Measurements from ENCODE around the gene ANKS3. TPM values are rescaled to one million over a fixed set of nuclear protein-coding genes. Genes with fewer than 3 reads are reported as not detected.

ANKS3 gene
- total RNA-seq (10 to 100 TPM in 1 of 10 donors, 1 to 10 TPM in 9; 5.1 to 11.4 (median 7.9) TPM), polyA plus RNA-seq (10 to 100 TPM; 12.4 to 33.7 TPM)
- long read RNA-seq, donor 1, partial matches to known transcripts = 2 of 28 reads
- long read RNA-seq, donor 1, other reads (novel, unspliced or antisense) = 20 of 28 reads
- long read RNA-seq, donor 2, partial matches to known transcripts = 0 of 18 reads
- long read RNA-seq, donor 2, other reads (novel, unspliced or antisense) = 15 of 18 reads
- long read RNA-seq, donor 3, partial matches to known transcripts = 0 of 36 reads
- long read RNA-seq, donor 3, other reads (novel, unspliced or antisense) = 27 of 36 reads

DNA sequence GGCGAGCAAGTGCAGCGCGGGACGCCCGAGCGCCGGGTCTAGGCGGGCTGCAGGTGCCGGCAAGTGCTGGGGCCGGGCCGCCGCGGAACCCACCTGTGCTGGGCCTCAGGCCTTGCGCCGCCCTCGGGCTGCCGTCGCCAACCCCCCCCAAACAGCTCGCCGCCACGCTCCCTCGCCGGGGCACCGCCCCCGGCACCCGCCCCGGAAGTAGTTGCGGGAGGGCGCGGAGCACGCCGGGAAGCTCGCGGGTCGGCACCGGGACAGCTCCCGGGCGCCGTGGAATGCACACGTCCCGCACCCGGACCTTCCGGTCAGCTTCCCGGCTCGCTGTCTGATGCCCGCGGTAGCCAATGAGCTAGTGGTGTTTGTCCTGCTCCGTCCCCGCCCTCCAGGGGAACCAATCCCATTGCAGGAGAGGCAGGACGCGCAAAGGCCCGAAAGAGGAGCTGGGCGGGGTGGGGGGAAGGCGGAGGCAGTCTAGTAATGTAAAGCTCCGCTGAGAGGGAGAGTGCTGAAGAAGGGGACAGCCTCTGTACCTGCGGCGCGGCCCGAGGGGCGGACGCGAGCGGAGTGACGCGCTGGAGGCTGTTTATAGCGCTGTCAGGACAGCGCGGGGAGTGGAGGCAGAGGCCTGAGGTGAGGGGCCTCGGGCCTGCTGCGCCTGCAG lies at the start of gene ANKS3, which contains the start of gene DNAAF8:
Gene ANKS3, minus strand, starts transcription at position 209 of the 667 bp plus-strand sequence. CDS start 4,122 bp downstream, outside the sequence.
Gene DNAAF8, plus strand, starts transcription at position 475 of the 667 bp plus-strand sequence. CDS start 1,978 bp downstream, outside the sequence.
- Histone ChIP-seq H3K4me3 (peak within 1 kb of the TSS; percentile 77 to 99 (median 93)), H3K4me1 (peaks cover 2 to 20% (median 15%) of the 10 kb centered on the region in 9 donors), H3K27me3 (no peaks in the 10 kb centered on the region), H3K36me3 (peaks cover 0 to 27% (median 3%) of the 10 kb centered on the region in 9 donors), H3K27ac (peak within 1 kb of the TSS in 9 of 10 donors; percentile 66 to 85 (median 80)), H3K9me3 (no peaks in the 10 kb centered on the region)
- WGBS, 2 donors = 1% methylated on average over 64 to 70 of the region's 70 CpGs
- intact Hi-C loops (cut with DNase I) = loop anchor here in 2 of 10 donors (5.0 to 10.0 kb wide), 2 partner anchors 33 to 221 kb away; partner anchors contain the start of genes SEC14L5 (in 1 of the 2) and ZNF500 (in 1 of the 2)
- peak; percentile 96 to 98 (median 98) for ATAC-seq
- TF ChIP-seq, protein P1, sequence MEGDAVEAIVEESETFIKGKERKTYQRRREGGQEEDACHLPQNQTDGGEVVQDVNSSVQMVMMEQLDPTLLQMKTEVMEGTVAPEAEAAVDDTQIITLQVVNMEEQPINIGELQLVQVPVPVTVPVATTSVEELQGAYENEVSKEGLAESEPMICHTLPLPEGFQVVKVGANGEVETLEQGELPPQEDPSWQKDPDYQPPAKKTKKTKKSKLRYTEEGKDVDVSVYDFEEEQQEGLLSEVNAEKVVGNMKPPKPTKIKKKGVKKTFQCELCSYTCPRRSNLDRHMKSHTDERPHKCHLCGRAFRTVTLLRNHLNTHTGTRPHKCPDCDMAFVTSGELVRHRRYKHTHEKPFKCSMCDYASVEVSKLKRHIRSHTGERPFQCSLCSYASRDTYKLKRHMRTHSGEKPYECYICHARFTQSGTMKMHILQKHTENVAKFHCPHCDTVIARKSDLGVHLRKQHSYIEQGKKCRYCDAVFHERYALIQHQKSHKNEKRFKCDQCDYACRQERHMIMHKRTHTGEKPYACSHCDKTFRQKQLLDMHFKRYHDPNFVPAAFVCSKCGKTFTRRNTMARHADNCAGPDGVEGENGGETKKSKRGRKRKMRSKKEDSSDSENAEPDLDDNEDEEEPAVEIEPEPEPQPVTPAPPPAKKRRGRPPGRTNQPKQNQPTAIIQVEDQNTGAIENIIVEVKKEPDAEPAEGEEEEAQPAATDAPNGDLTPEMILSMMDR (IDR thresholded peaks at IDR 0.05) = no peak
- DNase-seq = peak; percentile 95 to 96

DNA sequence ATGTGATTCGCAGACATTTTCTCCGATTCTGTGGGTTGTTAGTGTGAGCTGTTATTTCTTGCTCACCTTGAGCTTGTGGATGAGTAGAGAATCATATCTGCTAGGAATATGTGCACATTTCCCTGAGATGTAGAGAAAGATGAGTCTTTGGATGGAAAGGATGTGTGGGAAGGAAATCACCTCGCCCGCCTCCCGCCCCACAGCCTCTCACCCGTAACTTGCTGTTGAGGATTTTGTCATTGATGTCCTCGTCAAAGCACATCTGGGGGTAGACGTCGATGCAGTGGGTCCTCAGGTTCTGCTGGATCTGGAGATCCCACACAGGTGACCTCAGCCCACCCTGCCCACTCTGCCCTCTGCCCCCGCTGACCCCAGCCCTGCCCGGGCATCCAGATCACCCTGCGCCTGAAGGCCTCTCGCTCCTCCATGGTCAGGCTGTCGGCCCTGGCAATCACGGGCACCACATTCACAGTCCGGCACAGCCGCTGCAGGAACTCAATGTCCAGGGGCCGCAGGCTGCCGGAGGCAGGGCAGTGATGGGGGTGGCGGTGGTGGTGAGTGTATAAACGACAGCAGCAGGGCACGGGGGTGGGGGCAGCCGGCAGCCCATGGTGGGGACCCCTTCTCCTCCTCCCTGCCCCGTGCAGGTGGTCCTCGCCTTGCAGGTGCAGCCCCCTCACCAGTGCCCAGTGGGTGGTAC lies 49.3 kb upstream of the ANKS3 start:
- Histone ChIP-seq H3K36me3 (no peaks in the 10 kb centered on the region), H3K4me1 (no peaks in the 10 kb centered on the region), H3K27ac (no peak overlapping the region), H3K27me3 (no peaks in the 10 kb centered on the region), H3K9me3 (no peaks in the 10 kb centered on the region), H3K4me3 (no peak overlapping the region)
- WGBS, 2 donors = 85 to 88% methylated on average over 25 of the region's 25 CpGs
- TF ChIP-seq, protein P1 (IDR thresholded peaks at IDR 0.05) = no peak
- ATAC-seq (peak in 1 of 8 donors; percentile 18), DNase-seq (no peak)
- intact Hi-C loops (cut with DNase I) = no loop called here

DNA sequence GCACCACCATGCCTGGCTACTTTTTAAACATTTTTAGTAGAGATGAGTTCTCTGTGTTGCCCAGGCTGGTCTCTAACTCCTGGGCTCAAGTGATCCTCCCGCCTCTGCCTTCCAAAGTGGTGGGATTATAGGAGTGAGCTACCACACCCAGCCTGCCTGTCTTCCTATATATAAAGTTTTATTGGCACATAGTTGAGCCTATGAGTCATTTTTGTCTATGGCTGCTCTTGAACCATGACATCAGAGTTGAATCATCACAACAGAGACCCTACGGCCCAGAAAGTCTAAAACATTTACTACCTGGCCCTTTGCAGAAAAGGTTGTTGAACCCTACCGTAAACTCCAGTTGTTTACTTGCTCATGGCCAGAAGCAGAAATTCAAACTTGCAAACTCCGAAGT lies 46.2 kb upstream of the ANKS3 start:
- ATAC-seq (no peak), DNase-seq (no peak)
- Histone ChIP-seq H3K27ac (no peak overlapping the region), H3K27me3 (no peaks in the 10 kb centered on the region), H3K36me3 (no peaks in the 10 kb centered on the region), H3K4me3 (no peak overlapping the region), H3K9me3 (no peaks in the 10 kb centered on the region), H3K4me1 (no peaks in the 10 kb centered on the region)
- 84 to 85% methylated on average over 4 of the region's 4 CpGs for WGBS, 2 donors
- TF ChIP-seq, protein P1 (IDR thresholded peaks at IDR 0.05) = no peak
- intact Hi-C loops (cut with DNase I) = no loop called here

DNA sequence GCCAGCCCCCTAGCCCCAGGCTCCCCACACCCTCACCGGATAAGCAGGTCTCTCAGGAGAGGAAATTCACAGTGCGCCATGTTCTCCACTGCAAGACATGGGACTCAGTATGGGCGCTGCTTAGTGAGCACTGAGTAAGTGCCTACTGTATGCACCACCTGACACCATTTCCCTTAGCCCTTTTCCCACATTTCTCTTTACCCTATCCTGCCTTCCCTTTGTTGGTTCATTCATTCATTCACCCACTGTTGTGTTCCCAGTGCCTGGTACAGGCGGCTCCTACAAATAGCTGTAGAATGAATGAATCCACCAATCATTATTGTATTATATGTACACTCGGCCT lies 44.0 kb upstream of the ANKS3 start:
- Histone ChIP-seq H3K27me3 (no peaks in the 10 kb centered on the region), H3K4me3 (no peak overlapping the region), H3K36me3 (no peaks in the 10 kb centered on the region), H3K4me1 (no peaks in the 10 kb centered on the region), H3K9me3 (no peaks in the 10 kb centered on the region), H3K27ac (no peak overlapping the region)
- 85 to 94% methylated on average over 5 of the region's 5 CpGs for WGBS, 2 donors
- ATAC-seq (peak in 1 of 8 donors; percentile 13), DNase-seq (no peak)
- intact Hi-C loops (cut with DNase I) = no loop called here
- TF ChIP-seq, protein P1 (IDR thresholded peaks at IDR 0.05) = no peak
